Ramos (cell line): ENCODE data around the gene TAF3.

Source experiments
- in situ Hi-C: fragments of 300-500 bp; cut with MboI; formaldehyde crosslinking; loops from one replicate; pipeline ENCODE4 v1.14.3; 2022; ENCODE audit warnings: low sequenced_read_pairs; ENCODE audit not compliant: unreplicated experiment

TAF3 gene

GRCh38 chr10:8041284-8041991 lies 223.1 kb downstream of the TAF3 start:
- in situ Hi-C loops: no loop called here

- in situ Hi-C loops: no loop called here
Observed at GRCh38 chr10:8041992-8042720, 223.9 kb downstream of the TAF3 start.

DNA sequence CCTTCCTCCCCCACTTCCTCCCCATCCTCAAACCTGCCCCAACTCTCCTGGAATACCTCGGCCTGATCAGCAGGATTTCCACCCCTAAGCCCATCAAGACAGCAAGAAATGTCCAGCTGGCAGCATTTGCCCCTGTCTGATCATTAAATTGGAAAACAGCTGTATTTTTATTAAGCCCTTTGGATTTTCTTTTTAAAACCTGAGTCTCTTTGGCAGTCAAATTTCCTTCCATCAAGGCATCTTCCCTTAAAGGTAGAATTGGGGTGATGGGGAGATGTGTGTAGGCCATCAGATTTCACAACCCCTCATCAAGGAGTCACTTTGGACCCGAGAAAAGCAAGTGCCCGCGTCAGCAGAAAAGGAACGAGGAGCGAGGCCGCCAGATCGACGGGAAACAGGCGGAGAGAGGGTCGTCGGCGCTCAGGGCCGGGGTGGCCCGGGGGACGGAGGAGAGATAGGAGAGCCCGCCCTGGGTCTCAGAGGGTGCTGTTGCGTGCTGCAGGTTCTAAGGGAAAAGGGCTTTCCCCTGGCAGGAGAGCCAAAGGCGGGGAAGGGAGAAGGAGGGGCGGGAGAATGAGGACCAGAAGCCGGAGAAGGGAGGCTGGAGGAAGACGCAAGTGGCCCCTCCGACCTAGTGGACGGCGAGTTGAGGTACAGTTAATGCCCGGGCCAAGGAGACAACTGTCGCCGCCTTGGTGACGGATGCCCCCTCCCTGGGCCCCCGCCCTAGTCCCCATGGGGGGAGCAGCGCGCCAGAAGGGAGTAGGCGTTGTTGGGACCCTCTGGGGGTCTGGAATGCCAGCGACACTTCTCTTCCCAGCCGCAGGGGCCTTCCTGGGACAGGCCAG lies 224.6 kb downstream of the TAF3 start:
- in situ Hi-C loops: no loop called here

- in situ Hi-C loops: no loop called here
Observed at GRCh38 chr10:8043569-8044306, 225.4 kb downstream of the TAF3 start.

DNA sequence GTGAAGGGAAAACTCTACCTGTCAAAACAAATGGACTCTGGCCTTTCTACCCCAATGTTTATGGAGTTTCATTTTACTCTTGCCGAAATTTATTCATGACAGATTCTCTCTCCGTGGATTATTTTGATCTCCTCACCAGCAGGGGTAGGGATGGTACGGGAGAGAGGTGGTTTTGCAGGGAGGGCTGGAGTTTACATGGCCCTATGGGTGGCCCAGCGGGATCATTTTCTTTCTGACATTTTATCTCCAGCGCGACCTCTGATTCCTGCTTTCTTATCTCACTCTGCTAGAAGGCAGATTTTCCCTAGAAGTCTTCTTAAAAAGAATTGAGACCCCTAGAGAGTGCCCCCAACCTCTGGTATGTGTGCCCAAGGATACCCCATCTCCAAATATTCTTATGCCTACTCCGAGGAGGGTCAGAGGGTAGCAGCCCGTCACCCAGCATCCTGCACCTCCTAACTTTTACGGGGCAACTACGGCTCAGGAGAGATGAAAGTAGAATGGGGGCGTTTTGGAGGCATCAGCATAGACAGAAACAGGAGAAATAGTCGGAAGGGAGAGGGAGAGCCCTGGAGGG lies 226.1 kb downstream of the TAF3 start:
- in situ Hi-C loops: no loop called here

- in situ Hi-C loops: no loop called here
Observed at GRCh38 chr10:8044908-8045725, 226.8 kb downstream of the TAF3 start.

- in situ Hi-C loops: no loop called here
Observed at GRCh38 chr10:8045726-8046494, 227.6 kb downstream of the TAF3 start.

DNA sequence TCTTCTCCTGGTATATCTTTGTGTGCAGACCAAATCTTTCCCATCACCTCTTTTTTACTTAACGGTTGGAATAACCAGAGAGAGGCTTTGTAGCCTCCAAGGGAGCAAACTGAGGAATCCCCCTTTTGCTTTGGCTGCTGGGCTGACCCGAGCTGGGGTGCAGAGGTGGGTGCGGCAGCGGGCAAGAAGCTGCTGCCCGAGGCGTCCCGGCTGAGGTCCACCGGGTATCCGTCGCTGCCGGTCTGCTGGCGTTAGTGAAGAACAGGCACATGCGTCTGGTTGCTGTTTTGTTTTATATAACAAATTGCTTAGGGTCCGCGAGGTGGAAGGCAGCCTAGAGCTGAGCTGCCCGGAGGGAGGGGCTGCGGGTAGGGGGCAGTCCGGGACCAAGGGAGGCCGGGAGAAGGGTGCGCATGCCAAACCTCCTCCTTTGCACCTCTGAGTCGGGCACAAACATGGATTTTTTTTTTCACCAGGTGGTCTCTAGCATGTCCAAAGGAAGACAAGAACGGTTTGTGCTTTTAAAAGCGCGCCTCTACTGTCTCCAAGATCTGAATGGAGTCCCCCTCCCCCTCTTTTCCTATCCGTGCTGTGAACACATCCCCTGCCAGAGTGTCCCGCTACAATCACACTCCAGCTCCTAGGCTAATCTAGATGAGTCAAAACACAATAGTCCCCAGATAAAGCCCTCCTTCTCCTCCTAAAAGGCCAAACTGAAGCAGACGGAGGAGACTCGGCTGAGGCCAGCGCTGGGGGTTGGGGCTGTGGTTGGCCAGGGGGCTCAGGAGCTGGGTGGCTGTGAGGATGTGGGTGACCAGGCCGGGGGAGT lies 229.4 kb downstream of the TAF3 start:
- in situ Hi-C loops: no loop called here

- in situ Hi-C loops: no loop called here
Observed at GRCh38 chr10:8048281-8049008, 230.1 kb downstream of the TAF3 start.

DNA sequence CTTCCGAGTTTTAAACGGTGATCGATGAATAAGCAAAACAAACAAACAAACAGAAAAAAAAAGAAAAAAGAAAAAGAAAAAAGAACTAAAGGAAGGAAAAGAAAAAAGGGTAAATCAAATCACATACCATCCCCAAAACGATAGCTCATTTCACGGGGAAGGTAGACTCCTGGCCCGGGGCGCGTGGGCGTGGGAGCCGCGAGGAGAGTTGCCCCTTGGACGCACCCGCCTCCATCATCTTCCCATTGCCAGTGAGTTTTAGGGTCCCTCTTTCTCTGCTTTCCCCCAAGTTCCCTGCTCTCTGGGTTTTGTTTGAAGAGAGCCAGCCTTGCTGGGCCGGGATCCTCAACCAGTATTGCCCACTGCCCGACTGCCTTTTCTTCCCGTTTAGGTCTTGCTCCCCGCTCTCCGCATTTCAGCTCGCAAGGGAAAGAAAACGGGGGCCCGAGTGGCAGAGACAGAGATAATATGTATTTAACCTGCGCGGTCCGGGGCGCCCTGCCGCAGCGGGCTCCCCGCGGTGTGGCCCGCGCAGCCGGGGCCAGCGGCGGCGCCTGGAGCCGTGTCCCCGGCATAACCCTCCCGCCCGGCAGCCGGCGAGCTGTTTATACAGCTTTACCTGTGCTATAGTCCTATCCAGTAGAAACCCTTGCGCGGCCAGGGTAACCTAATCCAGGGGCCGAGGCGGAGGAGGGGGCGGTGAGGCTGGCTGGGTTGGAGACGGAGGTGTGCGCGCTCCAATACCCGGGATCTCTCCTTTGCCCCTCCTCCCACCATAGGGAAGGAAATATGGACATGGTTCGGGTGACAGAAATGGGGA lies 230.9 kb downstream of the TAF3 start:
- in situ Hi-C loops: no loop called here

DNA sequence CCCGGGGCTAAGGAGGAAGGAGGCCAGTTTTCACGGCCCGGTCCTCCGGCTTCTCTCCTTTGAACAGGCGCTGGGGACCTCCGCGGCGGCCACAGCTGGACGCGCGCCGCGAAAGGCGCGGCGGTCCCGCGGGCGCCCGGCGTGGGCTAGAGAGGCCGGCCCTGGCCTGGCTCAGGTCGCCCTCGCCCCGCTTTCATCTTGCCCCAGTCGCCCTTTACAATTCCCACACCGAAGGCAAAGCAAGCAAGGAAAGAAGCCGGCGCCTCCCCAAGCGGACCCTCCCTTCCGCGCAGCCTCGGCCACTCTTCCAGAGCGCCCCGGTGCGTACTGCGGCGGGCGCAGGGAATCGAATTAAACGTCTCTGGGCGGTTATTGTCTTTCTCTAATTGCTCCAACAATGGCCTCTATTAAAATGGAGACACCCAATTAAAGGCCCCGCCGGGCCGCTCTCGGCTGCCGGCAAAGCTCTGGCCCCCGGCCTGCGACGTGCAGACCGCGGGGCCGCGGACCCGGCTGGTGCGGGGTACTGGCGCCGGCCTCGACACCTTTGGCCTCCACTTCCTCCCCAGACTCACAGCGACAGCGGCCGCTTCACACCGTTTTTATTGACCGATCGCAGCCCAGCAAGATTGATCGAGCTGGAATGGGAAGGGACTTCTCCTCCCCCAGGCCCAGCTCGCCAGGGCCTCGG lies 231.7 kb downstream of the TAF3 start:
- in situ Hi-C loops: no loop called here

- in situ Hi-C loops: no loop called here
Observed at GRCh38 chr10:8050556-8051108, 232.3 kb downstream of the TAF3 start.

DNA sequence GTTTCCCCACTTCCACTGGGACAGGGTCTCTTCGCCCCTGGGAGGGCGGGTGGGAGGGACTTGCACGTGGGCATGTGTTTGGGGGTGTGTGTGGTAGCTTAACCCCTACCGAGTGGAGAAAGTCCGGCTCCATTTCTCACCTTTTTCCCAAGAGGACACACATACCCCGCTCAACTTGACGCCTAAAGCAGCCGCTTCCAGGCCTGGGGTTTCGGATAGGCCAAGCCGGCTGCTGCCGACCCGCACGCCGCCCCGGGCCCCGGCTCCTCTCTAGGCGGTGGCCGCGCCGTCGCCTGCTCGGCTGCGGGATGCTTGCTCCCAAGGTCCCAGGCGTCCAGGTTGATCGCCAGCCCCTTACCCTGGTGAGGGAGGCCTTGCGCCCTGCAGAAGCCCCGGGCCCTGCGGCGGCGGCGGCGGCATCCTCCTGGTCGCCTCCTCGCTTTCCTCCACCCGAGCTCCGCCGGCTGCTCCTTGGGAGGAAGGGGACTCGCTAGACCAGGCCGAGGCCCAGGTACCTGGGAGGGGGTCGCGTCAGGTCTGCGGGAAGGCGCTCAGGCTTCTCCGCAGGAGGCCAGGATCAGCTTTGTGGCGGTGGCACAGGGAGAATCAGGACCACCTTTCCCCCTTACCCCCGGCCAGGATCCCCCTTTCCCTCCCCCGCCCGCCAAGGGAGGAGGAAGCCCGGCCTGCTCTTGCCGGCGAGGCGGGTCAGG lies 233.0 kb downstream of the TAF3 start:
- in situ Hi-C loops: no loop called here

DNA sequence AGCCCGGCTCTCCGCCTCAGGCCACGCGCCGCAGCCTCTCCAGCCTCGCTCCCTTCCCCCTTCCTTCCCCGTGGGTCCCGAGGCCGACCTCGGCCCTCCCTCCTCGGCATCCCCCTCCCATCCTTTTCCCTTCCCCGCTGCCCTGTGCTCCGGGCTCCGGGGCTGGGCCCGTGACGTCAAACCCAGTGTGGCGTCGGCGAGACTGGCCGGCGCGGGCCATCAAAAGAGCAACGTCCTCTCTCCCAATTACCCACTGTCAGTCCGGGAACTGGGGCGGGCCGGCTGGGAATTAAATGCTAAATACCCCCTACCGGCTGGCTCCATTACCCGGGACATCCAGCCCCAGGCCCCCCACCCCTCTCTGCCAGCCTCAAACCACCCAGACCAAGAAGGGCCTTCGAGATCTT lies 233.5 kb downstream of the TAF3 start:
- in situ Hi-C loops: no loop called here
